HUES48 (cell line): ENCODE results near the gene DGKB.

Source experiments
- H3K27ac ChIP-seq: one replicate; pipeline ENCODE4 v1.7.0; 2013; ENCODE audit warnings: low read depth, low read length, inconsistent platforms
- H3K27me3 ChIP-seq: 2 replicates; pipeline ENCODE4 v1.6.1; 2013; ENCODE audit warnings: mild to moderate bottlenecking, low read length; ENCODE audit not compliant: control insufficient read depth, insufficient read depth
- H3K36me3 ChIP-seq: 2 replicates; pipeline ENCODE4 v1.6.1; 2013; ENCODE audit warnings: low read length; ENCODE audit not compliant: control insufficient read depth, insufficient read depth
- H3K4me1 ChIP-seq: 2 replicates; pipeline ENCODE4 v1.6.1; 2013; ENCODE audit warnings: mild to moderate bottlenecking, low read length; ENCODE audit not compliant: control insufficient read depth, insufficient read depth
- H3K4me3 ChIP-seq: 2 replicates; pipeline ENCODE4 v1.5.1; 2013; ENCODE audit warnings: mild to moderate bottlenecking, low read depth, low read length
- H3K9ac ChIP-seq: 2 replicates; pipeline ENCODE4 v1.6.1; 2013; ENCODE audit warnings: mild to moderate bottlenecking, low read depth, low read length, moderate library complexity
- H3K9me3 ChIP-seq: 2 replicates; pipeline ENCODE4 v1.6.1; 2013; ENCODE audit warnings: low read length; ENCODE audit not compliant: control insufficient read depth, insufficient read depth

DGKB gene

DNA sequence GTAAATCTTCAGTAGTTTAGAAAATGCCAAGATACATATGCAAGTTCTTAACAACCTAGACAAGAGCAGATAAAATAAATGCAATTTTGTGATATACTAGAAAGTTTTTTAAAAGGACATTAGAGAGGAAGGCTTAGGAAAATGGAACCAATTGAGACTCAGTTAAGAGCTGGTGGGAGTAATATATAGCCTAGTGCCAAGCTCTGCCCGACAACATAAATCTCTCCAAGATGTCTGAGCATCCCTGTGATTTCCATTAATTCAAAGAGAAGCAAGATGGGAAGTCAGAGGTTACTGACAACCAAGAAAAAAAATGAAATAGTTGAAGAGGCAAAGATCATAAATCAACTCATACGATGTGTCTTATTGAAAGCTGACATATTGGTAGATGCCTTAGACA is 74.5 kb downstream of the DGKB start:
- Histone ChIP-seq H3K36me3 (no peaks in the 10 kb centered on the region), H3K27me3 (no peaks in the 10 kb centered on the region), H3K4me3 (no peak overlapping the region), H3K9me3 (no peaks in the 10 kb centered on the region), H3K9ac (no peak overlapping the region), H3K4me1 (peaks cover 7% of the 10 kb centered on the region), H3K27ac (no peak overlapping the region)

- peaks cover 3% of the 10 kb centered on the region; the same call in 1 of the 2 replicates for H3K4me1 ChIP-seq
- no peak overlapping the region for H3K4me3 ChIP-seq
- no peak overlapping the region for H3K27ac ChIP-seq
- no peaks in the 10 kb centered on the region for H3K27me3 ChIP-seq
- H3K9ac ChIP-seq, result no peak overlapping the region
- no peaks in the 10 kb centered on the region for H3K9me3 ChIP-seq
- no peaks in the 10 kb centered on the region for H3K36me3 ChIP-seq
Measured at GRCh38 chr7:14826426-14826825, 76.1 kb downstream of the DGKB start.

DNA sequence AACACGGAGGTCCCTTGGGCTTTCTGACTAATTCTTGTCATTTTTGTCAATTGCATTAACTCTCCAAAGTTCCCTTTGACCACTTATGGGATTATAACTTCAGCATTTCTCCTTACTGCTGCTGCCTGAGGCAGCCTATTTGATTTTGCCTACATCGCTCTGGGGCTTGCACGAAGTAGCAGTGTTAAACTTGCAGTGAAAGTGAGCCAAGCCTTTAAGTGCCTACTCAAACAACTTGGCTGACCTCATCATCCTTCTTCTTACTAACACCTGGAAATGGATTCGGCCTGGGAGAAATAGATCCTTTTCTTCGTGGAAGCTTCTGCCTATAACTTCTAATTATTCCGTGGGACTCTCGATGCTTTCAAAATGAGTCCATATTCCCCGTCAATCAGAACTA is 76.6 kb downstream of the DGKB start:
- Histone ChIP-seq H3K9ac (no peak overlapping the region), H3K9me3 (no peaks in the 10 kb centered on the region), H3K36me3 (no peaks in the 10 kb centered on the region), H3K27ac (no peak overlapping the region), H3K4me1 (peaks cover 3% of the 10 kb centered on the region; the same call in 1 of the 2 replicates), H3K4me3 (no peak overlapping the region), H3K27me3 (no peaks in the 10 kb centered on the region)

DNA sequence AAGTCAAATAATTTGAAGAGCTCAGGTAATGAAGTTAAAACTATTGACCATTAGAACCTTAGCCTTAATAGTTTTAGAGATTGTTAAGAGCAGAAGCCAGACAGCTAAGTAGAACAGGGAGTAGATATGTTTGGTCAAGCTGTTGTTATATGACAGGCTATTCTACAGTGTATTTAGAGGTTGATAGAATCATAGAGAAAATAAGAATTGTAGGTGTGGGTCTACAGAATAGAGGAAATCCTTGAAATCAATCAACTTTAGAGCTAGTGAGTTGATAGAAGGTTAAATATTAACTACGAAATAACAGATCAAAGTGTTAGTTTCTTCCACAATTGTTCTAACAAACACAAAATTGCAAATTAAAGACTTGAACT is 80.1 kb downstream of the DGKB start:
- Histone ChIP-seq H3K9me3 (no peaks in the 10 kb centered on the region), H3K27me3 (no peaks in the 10 kb centered on the region), H3K4me3 (no peak overlapping the region), H3K4me1 (no peaks in the 10 kb centered on the region), H3K36me3 (no peaks in the 10 kb centered on the region), H3K9ac (no peak overlapping the region), H3K27ac (no peak overlapping the region)

DNA sequence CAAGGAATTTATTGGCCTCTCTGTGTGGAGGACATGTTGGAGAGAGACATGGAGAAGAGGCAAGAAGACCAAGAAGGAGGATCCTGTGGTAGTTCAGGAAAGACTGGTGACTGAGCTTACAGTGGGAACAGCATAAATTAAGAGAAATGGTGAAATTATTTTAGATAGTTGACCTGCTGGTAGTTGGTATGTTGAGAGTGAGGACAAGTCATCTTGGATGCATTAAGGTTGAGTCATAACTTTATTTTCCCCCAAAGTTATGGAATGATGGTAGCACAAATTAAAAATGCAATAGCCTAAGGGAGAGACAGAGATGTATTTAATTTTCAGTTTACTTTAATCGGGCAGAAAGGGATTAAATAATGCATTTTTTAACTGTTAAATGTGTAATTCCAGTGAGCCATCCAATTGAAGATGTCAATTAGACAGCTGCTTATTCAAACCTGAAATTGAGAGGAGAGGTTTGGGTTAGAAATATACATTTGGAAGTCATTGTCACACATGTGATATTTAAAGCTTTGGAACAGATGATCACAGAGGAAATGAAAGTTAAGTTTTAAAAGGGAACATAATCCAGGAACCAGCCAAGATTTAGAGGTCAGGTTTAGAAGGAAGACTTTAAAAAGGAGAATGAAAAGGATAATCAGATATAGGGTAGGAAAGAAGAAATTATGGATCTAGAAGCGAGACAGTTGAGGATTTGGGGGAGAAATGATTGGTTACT is 80.6 kb downstream of the DGKB start:
- Histone ChIP-seq H3K27me3 (no peaks in the 10 kb centered on the region), H3K36me3 (no peaks in the 10 kb centered on the region), H3K9me3 (no peaks in the 10 kb centered on the region), H3K4me1 (no peaks in the 10 kb centered on the region), H3K9ac (no peak overlapping the region), H3K27ac (no peak overlapping the region), H3K4me3 (no peak overlapping the region)

GRCh38 chr7:14818871-14819270 is 83.7 kb downstream of the DGKB start:
- H3K9me3 ChIP-seq, result no peaks in the 10 kb centered on the region
- no peak overlapping the region for H3K9ac ChIP-seq
- no peak overlapping the region for H3K4me3 ChIP-seq
- H3K27me3 ChIP-seq, result no peaks in the 10 kb centered on the region
- H3K4me1 ChIP-seq, result no peaks in the 10 kb centered on the region
- H3K36me3 ChIP-seq, result no peaks in the 10 kb centered on the region
- H3K27ac ChIP-seq, result no peak overlapping the region

- H3K4me3 ChIP-seq, result no peak overlapping the region
- no peaks in the 10 kb centered on the region for H3K36me3 ChIP-seq
- H3K27ac ChIP-seq, result no peak overlapping the region
- no peaks in the 10 kb centered on the region for H3K27me3 ChIP-seq
- no peaks in the 10 kb centered on the region for H3K9me3 ChIP-seq
- H3K4me1 ChIP-seq, result no peaks in the 10 kb centered on the region
- no peak overlapping the region for H3K9ac ChIP-seq
Measured at GRCh38 chr7:14817829-14818614, 84.5 kb downstream of the DGKB start.

GRCh38 chr7:14807507-14807906 is 95.0 kb downstream of the DGKB start:
- no peaks in the 10 kb centered on the region for H3K27me3 ChIP-seq
- no peaks in the 10 kb centered on the region for H3K36me3 ChIP-seq
- no peak overlapping the region for H3K9ac ChIP-seq
- H3K4me3 ChIP-seq, result no peak overlapping the region
- no peaks in the 10 kb centered on the region for H3K4me1 ChIP-seq
- H3K27ac ChIP-seq, result no peak overlapping the region
- no peaks in the 10 kb centered on the region for H3K9me3 ChIP-seq

DNA sequence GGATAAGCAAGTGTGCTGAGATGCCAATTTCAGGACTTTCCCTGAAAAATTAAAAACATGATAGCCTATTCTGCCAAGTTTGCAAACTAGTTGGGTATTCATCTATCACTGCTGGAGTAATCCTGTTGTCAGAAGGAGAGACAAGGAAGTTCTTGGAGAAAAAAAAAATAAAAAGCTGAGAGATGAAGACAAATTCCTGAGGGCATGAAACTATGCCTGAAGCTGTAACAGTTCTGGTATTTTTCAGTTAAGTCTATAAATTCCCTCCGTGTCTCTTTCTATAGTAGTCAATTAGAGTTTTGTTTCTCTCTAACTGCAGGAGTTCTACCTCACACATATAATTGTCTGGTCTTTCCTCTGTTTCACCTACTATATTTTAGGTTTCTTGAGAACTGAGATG is 95.7 kb downstream of the DGKB start:
- Histone ChIP-seq H3K36me3 (no peaks in the 10 kb centered on the region), H3K9me3 (no peaks in the 10 kb centered on the region), H3K27me3 (no peaks in the 10 kb centered on the region), H3K9ac (no peak overlapping the region), H3K4me3 (no peak overlapping the region), H3K4me1 (no peaks in the 10 kb centered on the region), H3K27ac (no peak overlapping the region)

- Histone ChIP-seq H3K27ac (no peak overlapping the region), H3K36me3 (no peaks in the 10 kb centered on the region), H3K9me3 (no peaks in the 10 kb centered on the region), H3K4me3 (no peak overlapping the region), H3K9ac (no peak overlapping the region), H3K27me3 (no peaks in the 10 kb centered on the region), H3K4me1 (no peaks in the 10 kb centered on the region)
Measured at GRCh38 chr7:14805105-14805719, 97.3 kb downstream of the DGKB start.

- Histone ChIP-seq H3K27me3 (no peaks in the 10 kb centered on the region), H3K4me3 (no peak overlapping the region), H3K27ac (no peak overlapping the region), H3K9me3 (no peaks in the 10 kb centered on the region), H3K4me1 (no peaks in the 10 kb centered on the region), H3K9ac (no peak overlapping the region), H3K36me3 (no peaks in the 10 kb centered on the region)
Measured at GRCh38 chr7:14800664-14801063, 101.9 kb downstream of the DGKB start.
